Panc1 (cell line): Measurements from ENCODE around the gene MMP24OS. TPM values are rescaled to one million over a fixed set of nuclear protein-coding genes. Genes with fewer than 3 reads are reported as not detected.
A peak's percentile ranks its signal among the peaks of the same experiment; 100 is the strongest.

Experiments
- ATAC-seq: fragments of 200-7000 bp; cut with Tn5 transposase; 2 replicates; pipeline ENCODE4 v1.9.1; 2020; ENCODE audit warnings: mild to moderate bottlenecking, moderate library complexity
- BruUV-seq: library from RNA; stranded (reverse); fragments of 400-500 nt; replicated peaks from 2 replicates; lab custom pipeline; 2021; lab: Mats Ljungman, UMichigan
- CTCF ChIA-PET: fragments of 300-600 bp; sonication (Branson Sonifier 250); formaldehyde crosslinking; loops from one replicate; lab custom pipeline; 2022; ENCODE audit warnings: antibody characterized with exemption; lab: Charles Lee
- POLR2A ChIA-PET: fragments of 300-600 bp; sonication (Branson Sonifier 250); formaldehyde crosslinking; loops from one replicate; lab custom pipeline; 2022; ENCODE audit warnings: antibody characterized with exemption; lab: Charles Lee
- DNase-seq: peaks from one replicate; pipeline ENCODE4 v3.0.0-alpha.2; 2010; ENCODE audit warnings: low read depth, low spot score
- H3K27ac ChIP-seq: 2 replicates; pipeline ENCODE4 v1.5.1; 2011; ENCODE audit warnings: mild to moderate bottlenecking, low read length, inconsistent platforms
- H3K27me3 ChIP-seq: fragments of 200-500 bp; sonication (Bioruptor generic); 2 replicates; pipeline ENCODE4 v1.6.0; 2014; ENCODE audit warnings: low read length, inconsistent platforms; ENCODE audit not compliant: control insufficient read depth, insufficient read depth
- H3K36me3 ChIP-seq: fragments of 200-500 bp; sonication (Bioruptor generic); 2 replicates; pipeline ENCODE4 v1.5.1; 2014; ENCODE audit warnings: inconsistent platforms, mild to moderate bottlenecking, low read length, moderate library complexity; ENCODE audit not compliant: control insufficient read depth, insufficient read depth
- H3K4me1 ChIP-seq: 2 replicates; pipeline ENCODE4 v1.5.1; 2011; ENCODE audit warnings: inconsistent platforms, mild to moderate bottlenecking, low read length, moderate library complexity; ENCODE audit not compliant: control insufficient read depth, insufficient read depth
- H3K4me3 ChIP-seq, 2 experiments: 2 replicates each; pipeline ENCODE4 v1.5.1; 2011 to 2012; ENCODE audit warnings: low read depth in 2 of 2, low read length in 2 of 2, mild to moderate bottlenecking in 2 of 2, inconsistent platforms in 1 of 2, moderate library complexity in 1 of 2
- H3K9me3 ChIP-seq: fragments of 200-500 bp; sonication (Bioruptor generic); 2 replicates; pipeline ENCODE4 v1.5.1; 2014; ENCODE audit warnings: low read depth, mild to moderate bottlenecking, inconsistent platforms, low read length, moderate library complexity; ENCODE audit not compliant: control insufficient read depth, insufficient read depth
- POLR2AphosphoS5 ChIP-seq: IDR thresholded peaks from 2 replicates; pipeline ENCODE4 v1.6.1; 2012; ENCODE audit warnings: mild to moderate bottlenecking, low read depth, low read length, moderate library complexity
- REST ChIP-seq, 2 experiments: IDR thresholded peaks; 2 replicates each; pipeline ENCODE4 v1.6.1; 2011 to 2012; ENCODE audit warnings: low read depth in 2 of 2, control low read depth in 1 of 2, low read length in 1 of 2, mild to moderate bottlenecking in 1 of 2, moderate library complexity in 1 of 2; ENCODE audit not compliant: insufficient read depth in 1 of 2
- SIN3A ChIP-seq: IDR thresholded peaks from 2 replicates; pipeline ENCODE4 v1.6.1; 2012; ENCODE audit warnings: low read depth, mild to moderate bottlenecking, low read length, moderate library complexity, borderline replicate concordance; ENCODE audit not compliant: insufficient read depth
- TCF7L2 ChIP-seq: IDR thresholded peaks from 2 replicates; pipeline ENCODE4 v1.6.1; 2011; ENCODE audit warnings: mild to moderate bottlenecking, low read depth, low read length, inconsistent platforms
- in situ Hi-C: cut with HindIII; loops from 2 replicates; pipeline ENCODE4 v1.10.0; 2016; ENCODE audit warnings: low sequenced_read_pairs, low pct_unique_long_range_greater_than_20kb
- intact Hi-C: fragments of 100-400 bp; cut with micrococcal nuclease; formaldehyde crosslinking; loops from one replicate; pipeline ENCODE4 v1.10.0; 2022; ENCODE audit not compliant: unreplicated experiment
- total RNA-seq: library from RNA; stranded (reverse); gene quantifications from one replicate; pipeline ENCODE4 v1.2.1, GENCODE V29; 2021; ENCODE audit not compliant: unreplicated experiment
- TF ChIP-seq, protein P1 (sequence below): fragments of 450-650 bp; IDR thresholded peaks from 2 replicates; pipeline ENCODE4 v1.5.1; 2017; ENCODE audit warnings: mild to moderate bottlenecking

The MMP24OS gene
- total RNA-seq, 1 experiment from 2014 or later, result 83.8 TPM

- CTCF ChIA-PET, result interaction anchor here (0.5 kb wide), 1 partner anchor 55 kb away, joined by 15 read pairs; no protein-coding TSS in a partner anchor
- H3K27ac ChIP-seq, result peak overlapping the region; percentile 34; the same call in 1 of the 2 replicates
These were observed 2.1 kb downstream of the MMP24OS start for GRCh38 chr20:35275741-35276251.

DNA sequence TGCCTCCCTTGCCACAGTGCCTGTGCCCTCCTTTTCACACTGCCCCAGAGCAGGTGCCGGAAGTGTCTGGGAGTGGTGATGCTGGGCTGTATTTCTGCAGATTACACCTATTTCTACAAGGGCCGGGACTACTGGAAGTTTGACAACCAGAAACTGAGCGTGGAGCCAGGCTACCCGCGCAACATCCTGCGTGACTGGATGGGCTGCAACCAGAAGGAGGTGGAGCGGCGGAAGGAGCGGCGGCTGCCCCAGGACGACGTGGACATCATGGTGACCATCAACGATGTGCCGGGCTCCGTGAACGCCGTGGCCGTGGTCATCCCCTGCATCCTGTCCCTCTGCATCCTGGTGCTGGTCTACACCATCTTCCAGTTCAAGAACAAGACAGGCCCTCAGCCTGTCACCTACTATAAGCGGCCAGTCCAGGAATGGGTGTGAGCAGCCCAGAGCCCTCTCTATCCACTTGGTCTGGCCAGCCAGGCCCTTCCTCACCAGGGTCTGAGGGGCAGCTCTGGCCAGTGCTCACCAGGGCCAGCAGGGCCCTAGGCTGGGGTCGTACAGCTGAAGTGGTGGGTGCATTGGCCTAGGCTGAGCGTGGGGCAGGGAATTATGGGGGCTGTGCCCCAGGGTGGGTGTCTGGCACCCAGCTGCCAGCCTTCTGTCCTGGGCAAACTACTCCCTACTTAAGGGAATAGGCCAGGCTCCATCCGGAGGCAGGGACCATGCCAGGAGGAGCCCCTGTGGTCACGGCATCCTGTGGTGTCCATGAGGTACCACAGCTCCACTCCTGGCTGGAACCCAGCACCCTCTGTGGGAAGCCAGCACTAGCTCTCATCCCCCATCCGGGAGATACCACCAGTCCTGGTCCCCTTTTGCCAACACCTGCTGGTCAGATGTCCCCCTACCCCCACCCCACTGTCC is 3.5 kb downstream of the MMP24OS start:
- no TSS peak for BruUV-seq
- H3K27me3 ChIP-seq, result no peaks in the 10 kb centered on the region
- POLR2A ChIA-PET, result no interaction called here
- H3K9me3 ChIP-seq, result no peaks in the 10 kb centered on the region
- peaks cover 26% of the 10 kb centered on the region for H3K4me1 ChIP-seq
- TF ChIP-seq TCF7L2 (no peak), REST (IDR thresholded peaks at IDR 0.05; ENCODE audit: insufficient read depth in 1 of 2, low read depth in 2 of 2, low read length in 1 of 2) (no peak), POLR2AphosphoS5 (0 out of 2 replicates have a peak, but pooled peaks have one; percentile 14)
- TF ChIP-seq, protein P1, sequence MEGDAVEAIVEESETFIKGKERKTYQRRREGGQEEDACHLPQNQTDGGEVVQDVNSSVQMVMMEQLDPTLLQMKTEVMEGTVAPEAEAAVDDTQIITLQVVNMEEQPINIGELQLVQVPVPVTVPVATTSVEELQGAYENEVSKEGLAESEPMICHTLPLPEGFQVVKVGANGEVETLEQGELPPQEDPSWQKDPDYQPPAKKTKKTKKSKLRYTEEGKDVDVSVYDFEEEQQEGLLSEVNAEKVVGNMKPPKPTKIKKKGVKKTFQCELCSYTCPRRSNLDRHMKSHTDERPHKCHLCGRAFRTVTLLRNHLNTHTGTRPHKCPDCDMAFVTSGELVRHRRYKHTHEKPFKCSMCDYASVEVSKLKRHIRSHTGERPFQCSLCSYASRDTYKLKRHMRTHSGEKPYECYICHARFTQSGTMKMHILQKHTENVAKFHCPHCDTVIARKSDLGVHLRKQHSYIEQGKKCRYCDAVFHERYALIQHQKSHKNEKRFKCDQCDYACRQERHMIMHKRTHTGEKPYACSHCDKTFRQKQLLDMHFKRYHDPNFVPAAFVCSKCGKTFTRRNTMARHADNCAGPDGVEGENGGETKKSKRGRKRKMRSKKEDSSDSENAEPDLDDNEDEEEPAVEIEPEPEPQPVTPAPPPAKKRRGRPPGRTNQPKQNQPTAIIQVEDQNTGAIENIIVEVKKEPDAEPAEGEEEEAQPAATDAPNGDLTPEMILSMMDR, result no peak
- H3K36me3 ChIP-seq, result peaks cover 13% of the 10 kb centered on the region
- in situ Hi-C loops (no loop called here), intact Hi-C loops (no loop called here)
- CTCF ChIA-PET, result no interaction called here
- H3K4me3 ChIP-seq, result no peak overlapping the region
- ATAC-seq (no peak), DNase-seq (no peak)
- no peak overlapping the region for H3K27ac ChIP-seq

More at GRCh38 chr20:35275741-35276251, 2.1 kb downstream of the MMP24OS start:
- BruUV-seq, result no TSS peak
- DNase-seq (no peak), ATAC-seq (no peak)
- intact Hi-C loops, result no loop called here
- POLR2A ChIA-PET, result interaction anchor here (0.6 kb wide), 1 partner anchor 11 kb away, joined by 8 read pairs; no protein-coding TSS in a partner anchor
- in situ Hi-C loops, result no loop called here
- no peaks in the 10 kb centered on the region for H3K27me3 ChIP-seq
- H3K9me3 ChIP-seq, result no peaks in the 10 kb centered on the region
- no peak overlapping the region for H3K4me3 ChIP-seq
- peaks cover 22% of the 10 kb centered on the region for H3K36me3 ChIP-seq
- TF ChIP-seq POLR2AphosphoS5 (0 out of 2 replicates have a peak, but pooled peaks have one; percentile 13), TCF7L2 (no peak), SIN3A (no peak)
- TF ChIP-seq, protein P1, result no peak
- peaks cover 37% of the 10 kb centered on the region for H3K4me1 ChIP-seq
